ENCODE measurements around the gene PTPN22. TPM values are rescaled to one million over a fixed set of nuclear protein-coding genes. Genes with fewer than 3 reads are reported as not detected.

The PTPN22 gene
- total and polyA plus RNA-seq, 2 donors: 35.2 to 51.1 TPM

- peaks cover 4 to 9% of the 10 kb centered on the region in 2 donors for H3K4me1 ChIP-seq (ENCODE audit: control insufficient read depth in 2 of 2, insufficient read depth in 2 of 2, low read length in 2 of 2)
- under 1% methylated on average over 29 of the region's 29 CpGs for WGBS
- H3K9me3 ChIP-seq (ENCODE audit: control insufficient read depth in 2 of 2, insufficient read depth in 1 of 2, low read length in 1 of 2): no peaks in the 10 kb centered on the region
- peak overlapping the region; percentile 98 for H3K4me3 ChIP-seq (ENCODE audit: low read length in 2 of 2)
- peak overlapping the region; percentile 96 to 97 for H3K27ac ChIP-seq (ENCODE audit: low read depth in 1 of 2, low read length in 1 of 2)
- no peaks in the 10 kb centered on the region for H3K27me3 ChIP-seq (ENCODE audit: control insufficient read depth in 2 of 2, insufficient read depth in 1 of 2, low read length in 1 of 2)
- peaks cover 0 to 7% of the 10 kb centered on the region in 2 donors for H3K36me3 ChIP-seq (ENCODE audit: control insufficient read depth in 2 of 2, insufficient read depth in 2 of 2, low read length in 1 of 2)
- peak; percentile 8 to 66 (median 43) for DNase-seq (ENCODE audit: low read depth in 6 of 9, low spot score in 9 of 9)
Measured at GRCh38 chr1:113811156-113811887, 60.2 kb downstream of the PTPN22 start.

GRCh38 chr1:113809670-113810602 is 61.6 kb downstream of the PTPN22 start:
- H3K4me3 ChIP-seq (ENCODE audit: low read length in 2 of 2): peak overlapping the region; percentile 98
- no peaks in the 10 kb centered on the region for H3K36me3 ChIP-seq (ENCODE audit: control insufficient read depth in 2 of 2, insufficient read depth in 2 of 2, low read length in 1 of 2)
- H3K27me3 ChIP-seq (ENCODE audit: control insufficient read depth in 2 of 2, insufficient read depth in 1 of 2, low read length in 1 of 2): no peaks in the 10 kb centered on the region
- no peak for DNase-seq (ENCODE audit: low read depth in 6 of 9, low spot score in 9 of 9)
- H3K9me3 ChIP-seq (ENCODE audit: control insufficient read depth in 2 of 2, insufficient read depth in 1 of 2, low read length in 1 of 2): no peaks in the 10 kb centered on the region
- H3K27ac ChIP-seq (ENCODE audit: low read depth in 1 of 2, low read length in 1 of 2): no peak overlapping the region
- H3K4me1 ChIP-seq (ENCODE audit: control insufficient read depth in 2 of 2, insufficient read depth in 2 of 2, low read length in 2 of 2): peaks cover 4 to 9% of the 10 kb centered on the region in 2 donors
- WGBS: 67% methylated on average over 5 of the region's 5 CpGs

DNA sequence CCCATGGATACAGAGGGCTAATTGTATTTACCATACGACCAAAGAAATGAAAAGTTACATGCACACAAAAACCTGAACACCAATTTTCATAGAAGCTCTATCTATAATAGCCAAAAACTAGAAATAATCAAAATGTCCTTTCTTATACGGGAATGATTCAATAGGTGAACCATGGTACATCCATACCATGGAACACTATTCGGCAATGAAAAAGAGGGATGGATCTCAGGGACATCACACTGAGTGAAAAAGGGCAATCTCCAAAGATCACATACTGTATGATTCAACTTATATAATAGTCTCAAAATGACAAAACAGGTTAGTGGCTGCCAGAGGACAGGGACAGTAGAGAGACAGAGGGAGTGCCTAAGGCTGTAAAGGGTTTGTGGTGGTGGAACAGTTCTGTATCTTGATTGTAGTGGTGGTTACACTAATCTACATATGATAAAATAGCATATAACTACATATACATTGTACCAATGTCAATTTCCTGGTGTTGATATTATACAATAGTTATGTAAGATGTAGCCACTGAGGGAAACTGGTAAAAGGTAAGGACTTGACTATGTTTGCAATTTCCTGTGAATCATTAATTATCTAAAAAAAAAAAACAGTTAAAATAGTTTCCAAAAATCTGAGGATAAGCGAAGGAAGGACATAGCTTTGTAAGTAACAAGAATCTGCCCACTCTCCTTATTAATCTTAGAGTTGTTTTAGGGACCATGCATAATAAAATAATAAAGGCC is 62.9 kb downstream of the PTPN22 start:
- Histone ChIP-seq H3K4me3 (ENCODE audit: low read length in 2 of 2) (no peak overlapping the region), H3K9me3 (ENCODE audit: control insufficient read depth in 2 of 2, insufficient read depth in 1 of 2, low read length in 1 of 2) (no peaks in the 10 kb centered on the region), H3K27me3 (ENCODE audit: control insufficient read depth in 2 of 2, insufficient read depth in 1 of 2, low read length in 1 of 2) (no peaks in the 10 kb centered on the region), H3K27ac (ENCODE audit: low read depth in 1 of 2, low read length in 1 of 2) (no peak overlapping the region), H3K4me1 (ENCODE audit: control insufficient read depth in 2 of 2, insufficient read depth in 2 of 2, low read length in 2 of 2) (peaks cover 4 to 9% of the 10 kb centered on the region in 2 donors), H3K36me3 (ENCODE audit: control insufficient read depth in 2 of 2, insufficient read depth in 2 of 2, low read length in 1 of 2) (no peaks in the 10 kb centered on the region)
- WGBS: 98% methylated on average over 4 of the region's 4 CpGs
- DNase-seq (ENCODE audit: low read depth in 6 of 9, low spot score in 9 of 9): no peak

DNA sequence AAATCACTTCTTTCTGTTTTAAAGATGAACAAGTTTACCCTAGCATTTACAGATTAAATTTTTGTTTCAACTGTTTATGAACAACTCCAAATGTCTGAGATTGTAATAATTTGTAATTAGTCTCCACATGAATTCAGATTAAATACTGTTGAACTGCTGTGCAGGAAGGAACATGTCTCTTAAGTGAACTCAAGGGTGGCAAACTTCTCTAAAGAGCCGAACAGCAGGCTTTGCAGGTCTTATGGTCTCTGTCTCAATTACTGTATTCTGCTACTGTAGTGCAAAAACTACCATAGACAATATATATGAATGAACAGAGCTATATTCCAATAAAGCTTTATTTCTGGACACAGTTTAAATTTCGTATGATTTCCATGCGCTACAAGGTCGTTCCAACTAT is 65.9 kb downstream of the PTPN22 start:
- Histone ChIP-seq H3K9me3 (ENCODE audit: control insufficient read depth in 2 of 2, insufficient read depth in 1 of 2, low read length in 1 of 2) (no peaks in the 10 kb centered on the region), H3K4me1 (ENCODE audit: control insufficient read depth in 2 of 2, insufficient read depth in 2 of 2, low read length in 2 of 2) (peaks cover 4% of the 10 kb centered on the region in 2 donors), H3K27me3 (ENCODE audit: control insufficient read depth in 2 of 2, insufficient read depth in 1 of 2, low read length in 1 of 2) (no peaks in the 10 kb centered on the region), H3K27ac (ENCODE audit: low read depth in 1 of 2, low read length in 1 of 2) (no peak overlapping the region), H3K36me3 (ENCODE audit: control insufficient read depth in 2 of 2, insufficient read depth in 2 of 2, low read length in 1 of 2) (no peaks in the 10 kb centered on the region), H3K4me3 (ENCODE audit: low read length in 2 of 2) (no peak overlapping the region)
- WGBS: 98% methylated on average over 4 of the region's 4 CpGs
- no peak for DNase-seq (ENCODE audit: low read depth in 6 of 9, low spot score in 9 of 9)

DNA sequence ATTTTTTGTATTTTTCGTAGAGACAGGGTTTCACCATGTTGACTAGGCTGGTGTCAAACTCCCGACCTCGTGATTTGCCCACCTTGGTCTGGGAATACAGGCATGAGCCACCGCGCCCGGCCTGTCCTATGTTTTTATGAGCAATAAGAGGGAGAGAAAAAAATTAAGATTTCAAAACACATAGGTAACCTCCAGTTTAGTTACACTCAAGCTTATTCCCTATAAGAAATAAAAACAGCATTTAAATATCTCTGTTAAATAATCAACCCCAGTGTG is 66.3 kb downstream of the PTPN22 start:
- H3K9me3 ChIP-seq (ENCODE audit: control insufficient read depth in 2 of 2, insufficient read depth in 1 of 2, low read length in 1 of 2): no peaks in the 10 kb centered on the region
- H3K27me3 ChIP-seq (ENCODE audit: control insufficient read depth in 2 of 2, insufficient read depth in 1 of 2, low read length in 1 of 2): no peaks in the 10 kb centered on the region
- no peak for DNase-seq (ENCODE audit: low read depth in 6 of 9, low spot score in 9 of 9)
- H3K36me3 ChIP-seq (ENCODE audit: control insufficient read depth in 2 of 2, insufficient read depth in 2 of 2, low read length in 1 of 2): no peaks in the 10 kb centered on the region
- no peak overlapping the region for H3K27ac ChIP-seq (ENCODE audit: low read depth in 1 of 2, low read length in 1 of 2)
- peaks cover 1 to 4% of the 10 kb centered on the region in 2 donors for H3K4me1 ChIP-seq (ENCODE audit: control insufficient read depth in 2 of 2, insufficient read depth in 2 of 2, low read length in 2 of 2)
- H3K4me3 ChIP-seq (ENCODE audit: low read length in 2 of 2): no peak overlapping the region
- WGBS: 99% methylated on average over 6 of the region's 6 CpGs

DNA sequence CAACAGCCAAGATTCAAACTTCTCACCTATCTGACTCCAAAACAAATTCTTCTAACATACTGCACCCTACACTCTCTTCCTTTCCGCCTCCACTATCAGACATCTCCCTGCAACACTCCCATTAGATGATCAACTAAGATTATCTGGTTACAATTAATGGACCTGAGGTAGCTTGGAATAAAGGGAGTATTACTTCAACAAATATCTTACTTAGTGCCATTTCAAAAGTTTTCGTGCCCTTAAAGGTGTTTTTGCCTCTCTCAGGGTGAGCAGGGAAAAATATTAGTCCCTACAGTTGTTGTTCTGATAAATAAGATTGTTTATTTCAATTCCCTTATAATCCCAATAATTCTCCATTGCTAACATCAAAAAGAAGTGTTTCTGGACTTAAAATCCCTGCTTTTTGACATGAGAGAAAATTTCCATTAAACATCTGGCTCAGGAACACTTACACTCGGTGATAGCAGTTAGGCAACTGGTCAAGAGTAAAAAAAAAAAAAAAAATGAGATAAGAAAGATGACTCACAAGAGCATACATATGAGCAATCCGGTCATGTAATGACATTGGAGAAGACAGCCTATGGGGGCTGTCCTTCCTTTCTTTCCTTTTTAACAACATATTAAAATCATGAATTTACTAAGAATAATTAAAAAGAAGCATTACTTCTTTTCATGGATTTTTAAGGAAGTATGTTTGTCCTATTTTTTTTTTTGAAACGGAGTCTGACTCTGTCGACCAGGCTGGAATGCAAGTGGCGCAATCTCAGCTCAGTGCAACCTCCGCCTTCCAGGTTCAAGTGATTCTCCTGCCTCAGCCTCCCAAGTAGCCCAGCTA is 66.9 kb downstream of the PTPN22 start:
- 95% methylated on average over 8 of the region's 8 CpGs for WGBS

GRCh38 chr1:113802367-113803007 is 69.0 kb downstream of the PTPN22 start:
- no peak for DNase-seq (ENCODE audit: low read depth in 6 of 9, low spot score in 9 of 9)
- 96% methylated on average over 3 of the region's 3 CpGs for WGBS
- Histone ChIP-seq H3K4me1 (ENCODE audit: control insufficient read depth in 2 of 2, insufficient read depth in 2 of 2, low read length in 2 of 2) (no peaks in the 10 kb centered on the region), H3K27me3 (ENCODE audit: control insufficient read depth in 2 of 2, insufficient read depth in 1 of 2, low read length in 1 of 2) (no peaks in the 10 kb centered on the region), H3K36me3 (ENCODE audit: control insufficient read depth in 2 of 2, insufficient read depth in 2 of 2, low read length in 1 of 2) (peaks cover 3 to 4% of the 10 kb centered on the region in 2 donors), H3K4me3 (ENCODE audit: low read length in 2 of 2) (no peak overlapping the region), H3K27ac (ENCODE audit: low read depth in 1 of 2, low read length in 1 of 2) (no peak overlapping the region), H3K9me3 (ENCODE audit: control insufficient read depth in 2 of 2, insufficient read depth in 1 of 2, low read length in 1 of 2) (no peaks in the 10 kb centered on the region)

More for the DNA sequence above, 66.9 kb downstream of the PTPN22 start:
- no peak overlapping the region for H3K27ac ChIP-seq (ENCODE audit: low read depth in 1 of 2, low read length in 1 of 2)
- no peak overlapping the region for H3K4me3 ChIP-seq (ENCODE audit: low read length in 2 of 2)
- no peaks in the 10 kb centered on the region for H3K27me3 ChIP-seq (ENCODE audit: control insufficient read depth in 2 of 2, insufficient read depth in 1 of 2, low read length in 1 of 2)
- H3K4me1 ChIP-seq (ENCODE audit: control insufficient read depth in 2 of 2, insufficient read depth in 2 of 2, low read length in 2 of 2): no peaks in the 10 kb centered on the region
- no peak for DNase-seq (ENCODE audit: low read depth in 6 of 9, low spot score in 9 of 9)
- H3K9me3 ChIP-seq (ENCODE audit: control insufficient read depth in 2 of 2, insufficient read depth in 1 of 2, low read length in 1 of 2): no peaks in the 10 kb centered on the region
- H3K36me3 ChIP-seq (ENCODE audit: control insufficient read depth in 2 of 2, insufficient read depth in 2 of 2, low read length in 1 of 2): no peaks in the 10 kb centered on the region

DNA sequence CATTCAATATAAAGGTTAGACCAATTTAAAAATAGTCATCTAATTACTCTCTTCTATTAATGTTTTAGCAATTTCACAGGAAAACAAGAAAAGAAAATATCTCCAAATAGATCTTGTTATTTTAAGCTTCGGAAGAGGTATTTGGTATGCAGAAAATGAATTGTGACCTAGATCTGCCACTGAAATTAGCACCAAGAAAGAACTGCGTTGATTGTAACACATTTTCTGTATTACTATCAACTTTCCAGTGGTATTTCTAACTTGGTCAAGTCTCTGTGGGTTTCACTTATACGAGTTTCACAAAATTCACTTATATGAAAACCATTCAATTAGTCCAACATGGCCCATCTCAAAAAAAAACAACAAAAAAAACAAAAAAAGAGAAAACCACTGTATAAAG is 71.0 kb downstream of the PTPN22 start:
- DNase-seq (ENCODE audit: low read depth in 6 of 9, low spot score in 9 of 9): no peak
- no peak overlapping the region for H3K4me3 ChIP-seq (ENCODE audit: low read length in 2 of 2)
- WGBS: 95% methylated on average over 3 of the region's 3 CpGs
- no peaks in the 10 kb centered on the region for H3K4me1 ChIP-seq (ENCODE audit: control insufficient read depth in 2 of 2, insufficient read depth in 2 of 2, low read length in 2 of 2)
- H3K9me3 ChIP-seq (ENCODE audit: control insufficient read depth in 2 of 2, insufficient read depth in 1 of 2, low read length in 1 of 2): no peaks in the 10 kb centered on the region
- no peaks in the 10 kb centered on the region for H3K27me3 ChIP-seq (ENCODE audit: control insufficient read depth in 2 of 2, insufficient read depth in 1 of 2, low read length in 1 of 2)
- peaks cover 7 to 12% of the 10 kb centered on the region in 2 donors for H3K36me3 ChIP-seq (ENCODE audit: control insufficient read depth in 2 of 2, insufficient read depth in 2 of 2, low read length in 1 of 2)
- H3K27ac ChIP-seq (ENCODE audit: low read depth in 1 of 2, low read length in 1 of 2): no peak overlapping the region
